T1000 (cell line): ENCODE measurements around the gene ZNF135.

Experiments
- DNase-seq: peaks from one replicate; lab custom pipeline; 2025; ENCODE audit warnings: mixed read lengths; lab: John Stamatoyannopoulos, UW

ZNF135 gene

GRCh38 chr19:58059003-58059670, at the start of gene ZNF135:
Gene ZNF135, plus strand, starts transcription at chr19:58059282. Its CDS starts 721 bp downstream, at chr19:58060003.
- DNase-seq = peak; percentile 77

DNA sequence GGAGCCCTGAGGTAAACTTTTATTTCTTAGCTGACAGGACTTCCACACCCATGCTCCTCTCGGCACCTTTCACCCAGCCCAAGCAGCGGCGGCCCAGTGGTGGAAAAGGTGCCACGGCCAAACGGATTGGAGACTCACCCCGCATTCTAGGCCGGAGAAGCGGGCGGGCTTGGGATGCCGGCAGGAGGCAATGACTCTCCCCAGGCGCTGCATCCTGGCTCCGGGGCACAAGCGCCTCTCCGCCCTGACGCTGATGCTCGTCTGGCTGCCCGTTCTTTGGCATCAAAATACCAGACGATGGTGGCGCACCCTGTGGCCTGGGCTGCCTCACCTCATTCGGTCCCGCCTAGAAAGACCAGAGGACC, 49.8 kb upstream of the ZNF135 start:
- no peak for DNase-seq

DNA sequence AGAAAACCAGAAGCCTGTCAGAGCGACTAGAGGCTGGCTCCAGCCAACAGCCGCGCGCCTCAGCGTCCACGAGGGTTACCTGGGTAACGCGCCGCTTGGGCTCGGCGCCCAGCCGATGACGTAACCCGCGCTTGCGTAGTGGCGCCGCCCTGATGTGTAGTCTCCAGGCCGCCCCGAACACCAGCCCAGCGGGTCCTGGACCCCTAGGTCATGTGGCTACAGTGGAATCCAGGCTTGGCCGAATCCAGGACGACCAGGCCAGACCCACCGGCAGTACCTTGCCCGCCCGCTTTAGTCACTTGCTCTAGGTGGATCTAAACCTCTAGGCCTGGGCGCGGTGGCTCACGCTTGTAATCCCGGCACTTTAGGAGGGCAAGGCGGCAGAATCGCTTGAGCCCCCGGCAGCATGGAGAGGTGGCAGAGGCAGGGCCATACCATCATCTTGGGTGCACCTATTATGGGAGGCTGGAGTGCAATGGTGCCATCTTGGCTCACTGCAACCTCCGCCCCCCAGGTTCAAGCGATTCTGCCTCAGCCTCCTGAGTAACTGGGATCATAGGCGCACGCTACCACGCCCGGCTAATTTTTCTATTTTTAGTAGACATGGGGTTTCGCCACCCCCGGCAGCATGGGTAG, 49.3 kb upstream of the ZNF135 start:
- DNase-seq = peak; percentile 76

DNA sequence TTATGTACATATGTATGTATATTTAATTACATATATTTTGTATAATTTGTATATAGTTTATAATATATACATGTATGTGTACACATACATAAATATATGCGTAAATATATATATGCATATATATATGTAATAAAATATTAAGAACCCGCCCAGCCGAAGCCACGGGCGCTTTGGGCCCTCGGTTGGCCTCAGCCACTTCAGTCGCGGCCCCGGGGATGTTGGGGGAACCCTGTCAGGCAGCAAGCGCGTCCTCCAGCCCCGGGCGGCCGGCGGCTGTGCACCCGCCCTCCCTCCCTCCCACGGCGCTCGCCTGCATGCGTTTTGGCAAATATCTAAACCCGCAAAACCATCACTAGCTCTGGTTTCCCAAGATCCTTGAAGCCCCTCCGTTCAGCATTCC, 48.6 kb upstream of the ZNF135 start:
- no peak for DNase-seq

DNA sequence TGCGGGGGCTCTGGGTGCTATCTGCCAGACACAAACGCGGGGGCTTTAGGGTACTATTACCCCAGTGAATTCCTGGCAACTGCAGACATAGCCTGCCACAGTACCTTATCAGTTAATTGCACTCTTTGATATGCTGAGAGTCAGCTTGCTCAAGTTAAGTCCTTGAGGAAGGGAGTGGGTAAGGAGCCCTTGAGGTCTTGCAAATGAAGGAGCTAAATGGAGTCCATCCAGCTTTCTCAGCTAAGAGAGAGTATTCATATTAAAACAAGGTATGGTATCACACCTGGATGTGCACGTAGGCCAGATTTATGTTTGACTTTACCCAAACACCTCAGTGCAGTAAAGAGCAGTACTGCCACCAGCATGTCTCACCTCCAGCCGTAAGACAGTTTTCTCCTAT, 44.9 kb upstream of the ZNF135 start:
- DNase-seq = no peak

- DNase-seq = no peak
Measured at GRCh38 chr19:58020129-58020528, 39.0 kb upstream of the ZNF135 start.

DNA sequence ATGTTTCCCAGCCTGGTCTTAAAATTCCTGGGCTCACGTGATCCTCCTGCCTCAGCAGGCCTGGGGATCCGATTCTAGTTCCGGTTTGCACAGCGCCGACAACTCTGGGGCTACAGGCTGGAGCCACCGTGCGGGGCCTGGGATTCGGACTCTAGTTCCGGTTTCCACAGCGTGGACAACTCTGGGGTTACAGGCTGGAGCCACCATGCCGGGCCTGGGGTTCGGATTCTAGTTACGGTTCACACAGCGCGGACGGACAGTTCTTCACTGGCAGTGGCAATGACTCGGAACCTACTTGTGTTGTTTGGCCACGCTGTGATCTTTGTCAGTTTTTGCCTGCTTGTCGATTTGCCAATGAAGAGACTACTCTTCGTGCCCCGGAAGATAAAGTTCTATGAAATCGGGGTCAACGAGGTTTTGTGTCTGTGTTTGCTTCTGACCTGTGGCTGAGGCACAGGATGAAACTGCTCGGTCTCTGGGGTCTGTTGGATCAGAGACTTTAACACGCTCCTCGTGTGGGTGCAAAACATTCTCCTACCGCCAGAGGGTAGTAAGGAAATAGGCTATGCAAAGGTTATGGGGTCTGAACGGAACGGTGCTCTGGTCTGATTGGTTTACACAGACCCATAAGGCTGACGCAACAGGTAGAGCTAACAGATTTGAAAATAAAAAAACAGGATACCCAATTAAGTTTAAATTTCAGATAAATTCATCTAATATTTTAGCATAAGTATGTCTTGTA, 37.4 kb upstream of the ZNF135 start:
- peak; percentile 69 for DNase-seq

- DNase-seq = no peak
Measured at GRCh38 chr19:58022283-58022660, 36.8 kb upstream of the ZNF135 start.

DNA sequence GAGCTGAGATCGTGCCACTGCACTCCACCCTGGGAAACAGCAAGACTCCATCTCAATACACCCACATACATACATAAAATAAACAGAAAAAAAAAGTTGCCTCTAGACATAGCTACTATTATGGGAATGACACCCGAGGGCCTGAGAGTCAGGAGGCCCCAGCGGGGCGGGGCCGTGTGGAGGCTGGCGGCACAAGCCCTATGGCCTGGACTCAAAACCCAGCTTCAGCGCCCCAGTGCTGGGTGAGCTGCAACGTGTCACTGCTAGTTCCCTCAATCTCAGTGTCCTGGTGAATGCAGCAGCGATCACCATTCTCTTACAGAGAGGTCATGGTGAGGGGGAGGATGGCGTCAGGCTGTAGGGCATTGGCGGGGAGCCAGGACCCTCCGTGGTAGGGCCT, 34.4 kb upstream of the ZNF135 start:
- DNase-seq = no peak

DNA sequence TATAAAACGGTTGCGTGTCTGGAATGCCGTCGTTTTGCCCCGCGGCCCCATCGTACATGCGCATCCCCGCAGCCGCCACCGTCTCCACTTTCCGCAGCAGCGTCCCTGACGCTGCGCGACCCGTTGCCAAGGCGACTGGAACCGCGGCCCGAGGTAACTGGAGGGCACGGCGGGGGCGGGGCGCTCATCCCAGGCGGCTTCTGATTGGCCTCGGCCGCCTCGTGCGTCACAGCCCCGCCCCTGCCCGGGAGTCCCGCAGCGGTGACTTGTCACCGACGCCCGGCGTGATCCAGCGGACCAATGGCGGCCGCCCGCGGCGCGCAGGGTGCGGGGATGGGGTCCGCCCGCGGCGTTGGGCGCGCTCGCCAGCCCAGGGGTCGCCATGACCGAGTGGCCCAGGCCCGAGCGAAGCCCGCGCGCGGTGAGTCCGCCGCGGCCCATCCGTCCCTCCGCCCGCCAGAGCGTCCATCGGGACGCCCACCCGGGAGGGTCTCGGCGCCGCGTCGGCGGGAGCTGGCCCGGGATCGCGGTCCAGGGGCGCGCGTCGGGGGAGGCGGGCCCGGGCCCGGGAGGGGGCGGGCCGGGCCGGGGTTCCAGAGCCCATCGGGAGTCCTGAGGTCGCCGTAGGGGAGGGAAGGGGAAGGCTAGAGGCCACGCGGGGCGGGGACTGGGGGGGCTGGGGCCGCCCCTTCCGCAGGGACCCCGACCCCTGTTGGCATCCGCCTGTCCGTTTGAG, 25.2 kb upstream of the ZNF135 start, which contains the start of gene ZSCAN1:
TSS of gene ZSCAN1 (plus strand) at position 285 of the 736 bp plus-strand sequence. CDS start 3,812 bp downstream, outside the sequence.
- DNase-seq = peak; percentile 92

- no peak for DNase-seq
Measured at GRCh38 chr19:58034477-58034793, 24.6 kb upstream of the ZNF135 start.

GRCh38 chr19:58035863-58036262, 23.2 kb upstream of the ZNF135 start:
- no peak for DNase-seq

DNA sequence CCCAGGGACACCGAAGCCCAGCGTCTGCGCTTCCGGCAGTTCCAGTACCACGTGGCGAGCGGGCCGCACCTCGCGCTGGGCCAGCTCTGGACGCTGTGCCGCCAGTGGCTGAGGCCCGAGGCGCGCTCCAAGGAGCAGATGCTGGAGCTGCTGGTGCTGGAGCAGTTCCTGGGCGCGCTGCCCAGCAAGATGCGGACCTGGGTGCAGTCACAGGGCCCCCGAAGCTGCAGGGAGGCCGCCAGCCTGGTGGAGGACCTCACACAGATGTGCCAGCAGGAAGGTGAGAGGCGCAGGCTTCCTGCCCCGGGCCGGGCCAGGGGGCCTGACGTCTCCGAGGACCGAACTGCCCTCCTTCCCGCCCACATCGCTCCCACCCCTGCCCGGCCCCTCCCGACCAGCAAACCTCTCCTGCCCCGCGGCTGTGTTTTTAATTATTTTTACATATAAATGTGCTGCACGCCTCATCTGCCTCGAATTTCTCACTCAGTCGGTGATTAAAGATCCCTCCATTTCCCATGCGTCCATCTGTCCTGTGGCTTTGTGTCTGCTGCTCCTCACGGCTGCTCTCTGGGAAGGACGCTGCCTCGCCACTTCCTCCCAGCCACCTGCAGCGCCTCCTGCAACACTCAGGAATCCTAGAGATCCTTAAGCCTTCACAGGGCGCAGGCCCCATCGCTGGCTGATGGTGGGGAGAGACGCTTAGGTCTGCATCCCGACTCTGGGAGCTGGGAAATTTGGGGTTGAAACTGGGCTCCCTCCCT, 21.0 kb upstream of the ZNF135 start:
- no peak for DNase-seq

DNA sequence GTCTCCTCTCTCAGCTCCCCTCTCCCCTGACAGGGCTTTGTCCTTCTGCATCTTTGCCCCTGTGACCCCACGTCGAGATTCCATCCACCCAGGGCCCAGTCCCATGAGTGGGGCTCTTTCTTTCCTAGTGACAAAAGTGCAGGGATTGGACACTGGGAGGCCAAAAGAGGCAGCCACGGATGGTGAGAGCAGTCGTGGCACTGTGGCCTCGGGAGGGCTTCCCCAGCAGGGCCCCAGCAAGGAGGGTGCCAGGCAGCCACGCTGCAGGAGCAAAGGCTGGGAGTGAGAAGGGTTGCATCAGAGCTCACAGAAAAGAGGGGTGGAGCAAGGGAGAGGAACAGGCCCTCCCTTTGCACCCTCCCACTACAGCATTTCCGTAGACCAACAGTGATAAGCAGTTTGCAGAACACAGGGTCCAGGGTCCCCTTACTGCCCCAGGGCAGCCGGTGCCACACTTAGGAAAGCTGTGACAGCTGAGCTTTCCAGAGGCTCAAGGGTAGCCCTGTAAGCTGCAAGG, 20.3 kb upstream of the ZNF135 start:
- no peak for DNase-seq

GRCh38 chr19:58040751-58041525, 18.1 kb upstream of the ZNF135 start:
- DNase-seq = no peak

- no peak for DNase-seq
Measured at GRCh38 chr19:58042495-58043340, 16.4 kb upstream of the ZNF135 start.

DNA sequence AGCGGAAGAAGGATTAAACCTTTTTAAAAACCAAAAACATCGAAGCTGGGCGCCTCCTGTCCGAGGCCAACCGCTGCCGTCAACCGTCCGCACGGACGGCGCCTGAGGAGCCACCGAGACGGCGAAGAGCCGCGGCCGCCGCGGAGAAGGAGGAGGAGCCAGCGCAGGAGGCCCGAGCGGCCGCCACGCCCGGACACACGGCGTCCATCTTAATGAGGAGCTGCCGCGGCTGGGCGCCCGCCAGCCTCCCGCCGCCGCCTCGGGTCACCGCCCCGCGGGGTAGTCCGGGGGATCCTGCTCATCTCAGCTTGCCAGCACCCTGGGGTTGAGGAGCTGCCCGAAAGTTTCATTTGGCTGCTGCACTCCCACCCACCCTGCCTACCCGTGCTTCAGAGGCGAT, 14.7 kb upstream of the ZNF135 start:
- no peak for DNase-seq

DNA sequence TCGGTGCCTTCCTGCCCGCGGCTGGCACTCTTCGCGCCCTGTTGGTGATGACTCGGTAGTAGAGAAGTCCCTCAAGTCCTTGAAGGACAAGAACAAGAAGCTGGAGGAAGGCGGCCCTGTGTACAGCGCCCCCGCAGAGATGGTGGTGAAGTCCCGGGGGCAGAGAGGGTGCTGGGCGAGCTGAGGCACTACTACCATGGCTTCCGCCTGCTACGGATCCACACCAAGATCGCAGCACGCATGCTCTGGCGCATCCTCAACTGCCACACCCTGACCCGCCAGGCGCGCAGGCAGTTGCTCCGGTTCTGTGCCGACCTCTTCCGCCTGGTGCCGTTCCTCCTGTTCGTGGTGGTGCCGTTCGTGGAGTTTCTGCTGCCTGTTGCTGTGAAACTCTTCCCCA, 14.2 kb upstream of the ZNF135 start:
- DNase-seq = no peak

- no peak for DNase-seq
Measured at GRCh38 chr19:58045411-58046050, 13.6 kb upstream of the ZNF135 start.
